Measurements from ENCODE around the gene ERP44.

- TF ChIP-seq CTCF (IDR thresholded peaks at IDR 0.05; ENCODE audit: insufficient read depth, low read depth, low read length) (no peak), EZH2 (IDR thresholded peaks at IDR 0.05; ENCODE audit: insufficient read depth, low read length) (no peak)
Measured at GRCh38 chr9:100019541-100019940, 79.3 kb downstream of the ERP44 start.

Data from astrocyte (in vitro differentiated cells and primary cell).